A549 treated with AZD2906 at 1 μM for 4 hours (cell line): ENCODE data around the gene GAD2. TPM values are rescaled to one million over a fixed set of nuclear protein-coding genes. Genes with fewer than 3 reads are reported as not detected.

Experiments
- total RNA-seq: library from RNA; stranded (reverse); fragments of 200-300 nt; extraction: Qiagen RNA extraction; gene quantifications from 5 replicates; pipeline ENCODE4 v1.2.3, GENCODE V29; 2022

The GAD2 gene
- not detected in 5 replicates for total RNA-seq

DNA sequence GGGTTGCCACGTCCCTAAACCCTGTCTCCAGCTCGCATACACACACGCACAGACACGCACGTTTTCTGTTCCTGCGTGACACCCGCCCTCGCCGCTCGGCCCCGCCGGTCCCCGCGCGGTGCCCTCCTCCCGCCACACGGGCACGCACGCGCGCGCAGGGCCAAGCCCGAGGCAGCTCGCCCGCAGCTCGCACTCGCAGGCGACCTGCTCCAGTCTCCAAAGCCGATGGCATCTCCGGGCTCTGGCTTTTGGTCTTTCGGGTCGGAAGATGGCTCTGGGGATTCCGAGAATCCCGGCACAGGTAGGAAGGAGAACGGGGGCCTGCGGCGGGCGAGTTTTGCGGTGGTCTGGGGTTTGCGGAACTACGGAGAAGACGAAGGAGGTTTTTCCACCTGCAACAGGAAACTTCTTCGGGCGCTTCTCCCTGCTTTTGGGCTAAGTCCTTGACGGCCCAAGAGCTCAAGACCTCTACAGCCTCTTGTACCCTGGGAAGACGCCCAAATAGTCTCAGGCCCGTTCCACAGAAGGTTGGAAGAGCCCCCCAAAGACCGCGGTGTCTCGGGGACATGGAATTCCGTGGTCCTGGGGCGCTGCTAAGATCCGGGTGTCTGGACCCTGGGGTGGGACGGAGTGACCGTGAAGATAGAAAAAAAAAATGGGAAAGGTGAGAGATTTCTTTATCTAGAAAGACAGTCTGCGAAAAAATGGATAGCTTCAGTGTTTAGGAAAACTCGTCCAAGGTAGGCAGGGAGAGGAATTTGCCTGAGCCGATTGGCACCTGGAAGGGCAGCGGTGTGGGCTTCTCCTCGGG, at the start of gene GAD2:
Gene GAD2 (plus strand): TSS at position 190 of the 811 bp plus-strand sequence. CDS start 36 bp downstream, at position 226.

Other genes starting within 250 kb of the GAD2 start
- 4.9 to 6.1 TPM (median 5.2 TPM) in 5 replicates for gene APBB1IP, start 221.6 kb downstream of the GAD2 start, total RNA-seq